Naive thymus-derived CD4-positive, alpha-beta T cell (primary cell): ENCODE measurements around the gene IBA57. TPM values are rescaled to one million over a fixed set of nuclear protein-coding genes. Genes with fewer than 3 reads are reported as not detected.

Source experiments
- ATAC-seq: fragments of 150-1000 bp; cut with Tn5 transposase; 2 replicates; pipeline ENCODE4 v1.10.0; 2021; ENCODE audit warnings: mild to moderate bottlenecking, moderate library complexity
- CTCF ChIA-PET: fragments of 350-600 bp; sonication (Branson Sonifier 250); formaldehyde crosslinking; loops from one replicate; lab custom pipeline; 2021; ENCODE audit warnings: antibody characterized with exemption; lab: Charles Lee
- POLR2A ChIA-PET: fragments of 350-600 bp; sonication (Branson Sonifier 250); formaldehyde crosslinking; loops from one replicate; lab custom pipeline; 2021; ENCODE audit warnings: antibody characterized with exemption, inconsistent platforms; lab: Charles Lee
- DNase-seq, 9 donors: peaks; one replicate each; pipeline versions ENCODE4 v3.0.0 to v3.0.0-alpha.2; 2020 to 2022; ENCODE audit warnings: mixed read lengths in 1 of 9
- H3K27ac ChIP-seq: one replicate; pipeline ENCODE4 v1.7.0; 2013; ENCODE audit warnings: mild to moderate bottlenecking, low read depth, low read length, moderate library complexity
- H3K27me3 ChIP-seq, 2 donors: one replicate each; pipeline ENCODE4 v1.7.0; 2013; ENCODE audit warnings: low read length in 2 of 2, mild to moderate bottlenecking in 2 of 2, moderate library complexity in 2 of 2; ENCODE audit not compliant: control insufficient read depth in 2 of 2, insufficient read depth in 2 of 2
- H3K36me3 ChIP-seq, 3 experiments: 1 replicate in 2 of 3; 2 replicates in 1 of 3; pipeline ENCODE4 v1.7.0; 2013; ENCODE audit warnings: low read length in 3 of 3, mild to moderate bottlenecking in 3 of 3, moderate library complexity in 1 of 3; ENCODE audit not compliant: insufficient read depth in 3 of 3, control insufficient read depth in 2 of 3
- H3K4me1 ChIP-seq, 2 donors: one replicate each; pipeline ENCODE4 v1.7.0; 2013; ENCODE audit warnings: low read length in 2 of 2, mild to moderate bottlenecking in 2 of 2, moderate library complexity in 1 of 2; ENCODE audit not compliant: control insufficient read depth in 2 of 2, insufficient read depth in 2 of 2
- H3K4me3 ChIP-seq: 2 replicates; pipeline ENCODE4 v1.7.0; 2013; ENCODE audit warnings: mild to moderate bottlenecking, low read length
- H3K9me3 ChIP-seq, 3 experiments: 1 replicate in 2 of 3; 2 replicates in 1 of 3; pipeline ENCODE4 v1.7.0; 2013; ENCODE audit warnings: low read length in 3 of 3; ENCODE audit not compliant: control insufficient read depth in 2 of 3
- H3K27ac Mint-ChIP-seq, 9 donors: one replicate each; pipeline ENCODE4 v1.8.0; 2020 to 2022; ENCODE audit warnings: mixed read lengths in 9 of 9, mild to moderate bottlenecking in 8 of 9, moderate library complexity in 5 of 9, inconsistent platforms in 2 of 9
- H3K27me3 Mint-ChIP-seq, 5 donors: one replicate each; pipeline ENCODE4 v1.8.0; 2021 to 2022; ENCODE audit warnings: mixed read lengths in 5 of 5, mild to moderate bottlenecking in 1 of 5
- H3K36me3 Mint-ChIP-seq, 5 donors: one replicate each; pipeline ENCODE4 v1.8.0; 2020 to 2022; ENCODE audit warnings: mixed read lengths in 5 of 5, mild to moderate bottlenecking in 3 of 5, inconsistent platforms in 1 of 5
- H3K4me1 Mint-ChIP-seq, 7 donors: one replicate each; pipeline ENCODE4 v1.8.0; 2020 to 2022; ENCODE audit warnings: mixed read lengths in 7 of 7, mild to moderate bottlenecking in 3 of 7, inconsistent platforms in 1 of 7
- H3K4me3 Mint-ChIP-seq, 10 donors: one replicate each; pipeline ENCODE4 v1.8.0; 2020 to 2022; ENCODE audit warnings: mild to moderate bottlenecking in 10 of 10, mixed read lengths in 10 of 10, moderate library complexity in 6 of 10, inconsistent platforms in 2 of 10
- H3K9me3 Mint-ChIP-seq, 11 donors: one replicate each; pipeline ENCODE4 v1.8.0; 2020 to 2022; ENCODE audit warnings: mixed read lengths in 11 of 11, mild to moderate bottlenecking in 4 of 11, inconsistent platforms in 1 of 11, moderate library complexity in 1 of 11
- intact Hi-C, 2 donors: fragments of 100-400 bp; cut with micrococcal nuclease; formaldehyde crosslinking; loops; one replicate each; pipeline ENCODE4 v1.15.1; 2023
- polyA plus RNA-seq, 2 donors: library from polyadenylated mRNA; unstranded; fragments of 300-500 nt; fragmentation: Illumina TruSeq; gene quantifications; one replicate each; pipeline ENCODE4 v1.2.3, GENCODE V29; 2021
- total RNA-seq, 6 experiments: library from RNA in 5 of 6; stranded (reverse) in 5 of 6; gene quantifications; 1 replicate in 5 of 6; 2 replicates in 1 of 6; pipeline ENCODE4 v1.2.3 and lab custom pipeline; 2021 to 2026

Gene IBA57
- total and polyA plus RNA-seq, 7 experiments from 2014 or later: 5.4 to 17.1 (median 10.2) TPM

GRCh38 chr1:228190182-228190581 is 24.6 kb downstream of the IBA57 start:
- CTCF ChIA-PET: no interaction called here
- H3K27ac ChIP-seq: no peak overlapping the region
- no peak for ATAC-seq
- peaks cover 0 to 17% of the 10 kb centered on the region in 2 donors for H3K4me1 ChIP-seq
- H3K9me3 ChIP-seq: no peaks in the 10 kb centered on the region
- Mint-ChIP-seq H3K27me3 (peaks cover 0 to 2% (median 0%) of the 10 kb centered on the region in 5 donors), H3K4me1 (peaks cover 5 to 11% (median 7%) of the 10 kb centered on the region in 7 donors), H3K9me3 (no peaks in the 10 kb centered on the region), H3K27ac (no peak overlapping the region), H3K36me3 (peaks cover 0 to 2% (median under 1%) of the 10 kb centered on the region in 5 donors), H3K4me3 (no peak overlapping the region)
- POLR2A ChIA-PET: no interaction called here
- no peak for DNase-seq
- intact Hi-C loops: no loop called here
- no peak overlapping the region for H3K4me3 ChIP-seq
- H3K36me3 ChIP-seq: no peaks in the 10 kb centered on the region
- H3K27me3 ChIP-seq: no peaks in the 10 kb centered on the region

- Mint-ChIP-seq H3K4me3 (no peak overlapping the region), H3K27ac (no peak overlapping the region), H3K9me3 (no peaks in the 10 kb centered on the region), H3K36me3 (peaks cover 0 to 6% (median 2%) of the 10 kb centered on the region in 5 donors), H3K4me1 (peaks cover 2 to 7% (median 3%) of the 10 kb centered on the region in 7 donors), H3K27me3 (peaks cover 0 to 2% (median 0%) of the 10 kb centered on the region in 5 donors)
- H3K4me3 ChIP-seq: no peak overlapping the region
- no peaks in the 10 kb centered on the region for H3K36me3 ChIP-seq
- CTCF ChIA-PET: no interaction called here
- no peaks in the 10 kb centered on the region for H3K9me3 ChIP-seq
- no peak overlapping the region for H3K27ac ChIP-seq
- no peak for DNase-seq
- POLR2A ChIA-PET: no interaction called here
- intact Hi-C loops: no loop called here
- peaks cover 0 to 11% of the 10 kb centered on the region in 2 donors for H3K4me1 ChIP-seq
- ATAC-seq: no peak
- no peaks in the 10 kb centered on the region for H3K27me3 ChIP-seq
Observed at GRCh38 chr1:228190778-228191177, 25.2 kb downstream of the IBA57 start.

DNA sequence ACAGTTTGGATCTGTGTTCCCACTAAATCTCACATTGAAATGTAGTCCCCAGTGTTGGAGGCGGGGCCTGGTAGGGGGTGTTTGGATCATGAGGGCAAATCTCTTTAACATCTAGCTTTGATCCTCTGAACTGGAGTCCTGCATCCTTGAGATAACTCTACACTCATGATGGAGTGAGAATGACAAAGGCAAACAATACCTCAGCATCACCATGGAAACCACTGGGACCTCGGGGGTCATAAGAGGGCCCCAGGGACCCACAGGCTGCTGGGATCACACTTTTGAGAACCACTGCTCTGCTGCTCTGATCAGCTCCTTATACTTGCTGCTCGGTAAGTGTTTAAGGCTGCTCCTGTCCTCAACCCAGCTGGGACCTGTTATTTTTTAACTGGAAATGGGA is 28.8 kb downstream of the IBA57 start:
- intact Hi-C loops: no loop called here
- Histone ChIP-seq H3K4me1 (no peaks in the 10 kb centered on the region), H3K27ac (no peak overlapping the region), H3K4me3 (no peak overlapping the region), H3K36me3 (no peaks in the 10 kb centered on the region), H3K9me3 (peaks cover 0 to 7% (median 0%) of the 10 kb centered on the region in 3 experiments), H3K27me3 (no peaks in the 10 kb centered on the region)
- Mint-ChIP-seq H3K27ac (no peak overlapping the region), H3K9me3 (peaks cover 0 to 15% (median 7%) of the 10 kb centered on the region in 11 donors), H3K4me3 (no peak overlapping the region), H3K27me3 (no peaks in the 10 kb centered on the region), H3K4me1 (no peaks in the 10 kb centered on the region), H3K36me3 (peaks cover 7 to 21% (median 15%) of the 10 kb centered on the region in 5 donors)
- CTCF ChIA-PET: no interaction called here
- DNase-seq: no peak
- no peak for ATAC-seq
- POLR2A ChIA-PET: no interaction called here

DNA sequence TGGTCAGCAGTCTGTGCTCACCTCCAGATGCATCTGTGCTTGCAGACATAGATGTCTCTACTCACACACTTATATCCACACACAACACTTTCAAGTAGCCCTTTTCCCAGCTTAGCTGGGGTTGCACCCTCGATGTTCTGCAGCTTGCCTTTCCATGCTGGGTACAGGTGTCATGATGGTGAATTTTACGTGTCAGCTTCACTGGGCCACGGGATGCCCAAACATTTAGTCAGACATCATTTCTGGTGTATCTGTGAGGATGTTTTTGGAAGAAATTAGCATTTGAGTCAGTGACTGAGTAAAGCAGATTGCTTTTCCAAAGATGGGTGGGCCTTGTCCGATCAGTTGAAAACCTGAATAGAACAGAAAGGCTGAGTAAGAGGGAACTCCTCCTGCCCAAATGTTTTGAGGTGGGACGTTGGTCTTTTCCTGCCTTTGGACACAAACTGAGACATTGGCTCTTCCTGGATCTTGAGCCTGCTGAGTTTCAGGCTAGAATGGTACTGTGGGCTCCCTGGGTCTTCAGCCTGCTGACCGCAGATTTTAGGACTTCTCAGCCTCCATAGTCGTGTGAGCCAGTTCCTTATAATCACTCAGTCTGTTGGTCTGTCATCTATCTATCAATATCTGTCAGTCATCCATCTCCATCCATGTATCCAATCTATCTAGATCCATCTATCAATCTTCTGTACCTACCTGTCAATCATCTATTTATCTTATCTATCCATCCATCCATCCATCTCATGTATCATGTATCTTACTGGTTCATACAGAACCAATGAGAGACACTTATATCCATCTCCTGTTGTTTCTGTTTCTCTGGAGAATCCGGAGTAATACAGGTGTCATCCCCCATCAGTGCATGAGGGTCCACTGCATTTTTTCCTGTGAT is 29.6 kb downstream of the IBA57 start:
- Mint-ChIP-seq H3K4me1 (no peaks in the 10 kb centered on the region), H3K4me3 (no peak overlapping the region), H3K27ac (no peak overlapping the region), H3K9me3 (peaks cover 0 to 20% (median 10%) of the 10 kb centered on the region in 11 donors), H3K36me3 (peaks cover 9 to 24% (median 18%) of the 10 kb centered on the region in 5 donors), H3K27me3 (no peaks in the 10 kb centered on the region)
- no peak overlapping the region for H3K4me3 ChIP-seq
- intact Hi-C loops: no loop called here
- H3K4me1 ChIP-seq: no peaks in the 10 kb centered on the region
- no peaks in the 10 kb centered on the region for H3K27me3 ChIP-seq
- no peaks in the 10 kb centered on the region for H3K36me3 ChIP-seq
- ChIA-PET POLR2A (no interaction called here), CTCF (no interaction called here)
- H3K9me3 ChIP-seq: peaks cover 0 to 11% (median 0%) of the 10 kb centered on the region in 3 experiments
- H3K27ac ChIP-seq: no peak overlapping the region
- ATAC-seq (no peak), DNase-seq (no peak)

DNA sequence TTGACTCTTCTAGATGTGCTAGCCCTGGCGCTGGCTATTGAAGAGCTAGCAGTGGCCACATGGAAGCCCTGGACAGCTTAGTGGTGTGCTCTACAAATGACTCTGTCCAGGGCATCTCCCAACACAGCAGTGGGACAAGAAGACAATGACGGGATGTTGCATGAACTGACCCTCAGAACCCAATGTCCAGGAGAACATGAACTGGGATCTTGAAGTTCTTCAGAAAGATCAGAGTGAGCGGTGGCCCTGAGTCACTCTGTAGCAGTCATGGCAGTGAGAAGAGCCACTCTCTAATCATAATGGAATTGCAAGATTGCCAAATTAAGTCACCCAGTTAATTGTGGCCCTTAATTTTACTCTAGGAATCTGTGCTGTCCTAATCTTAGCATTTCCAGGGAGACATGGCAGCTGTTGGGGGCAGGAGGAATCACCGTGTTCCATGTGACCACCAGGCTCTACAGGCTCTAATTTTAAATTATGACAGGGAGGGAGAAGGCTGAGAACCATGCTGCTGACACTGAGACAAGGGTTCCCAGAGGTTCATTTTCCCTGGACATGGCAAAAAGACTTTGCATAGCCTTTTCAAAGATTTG is 32.0 kb downstream of the IBA57 start:
- no peak for ATAC-seq

DNA sequence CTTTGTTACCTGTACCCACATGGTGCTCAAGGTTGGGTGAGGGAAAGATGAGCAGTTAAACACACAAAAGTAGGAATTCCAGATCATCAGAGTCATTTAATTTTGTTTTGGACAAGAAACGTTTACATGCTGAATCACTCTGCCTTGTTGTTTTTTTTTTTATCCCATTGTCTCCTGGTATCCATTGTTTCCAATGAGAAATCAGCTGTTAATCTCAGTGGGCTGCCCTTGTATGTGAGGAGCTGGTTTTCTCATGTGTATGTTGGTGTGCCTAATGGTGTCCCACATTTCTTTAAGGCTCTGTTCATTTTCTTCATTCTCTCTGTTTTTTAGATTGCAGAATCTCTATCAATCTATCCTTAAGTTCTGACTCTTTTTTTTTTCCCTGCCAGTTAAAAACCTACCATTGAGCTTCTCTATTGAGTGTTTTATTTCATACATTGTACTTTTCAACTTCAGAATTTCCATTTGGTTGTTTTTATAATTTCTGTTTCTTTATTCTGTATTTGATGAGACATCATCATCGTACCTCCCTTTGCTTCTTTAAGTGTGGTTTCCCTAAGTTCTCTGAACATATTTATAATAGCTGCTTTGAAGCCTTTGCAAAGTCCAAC is 33.5 kb downstream of the IBA57 start:
- H3K9me3 ChIP-seq: peaks cover 0 to 11% (median 0%) of the 10 kb centered on the region in 3 experiments

More for the DNA sequence above, 32.0 kb downstream of the IBA57 start:
- H3K4me3 ChIP-seq: no peak overlapping the region
- ChIA-PET POLR2A (no interaction called here), CTCF (no interaction called here)
- no peaks in the 10 kb centered on the region for H3K27me3 ChIP-seq
- peaks cover 3 to 23% (median 11%) of the 10 kb centered on the region in 11 donors for H3K9me3 Mint-ChIP-seq
- no peak overlapping the region for H3K4me3 Mint-ChIP-seq
- peak overlapping the region in 1 of 9 donors; percentile 37 for H3K27ac Mint-ChIP-seq
- H3K4me1 Mint-ChIP-seq: no peaks in the 10 kb centered on the region
- H3K27me3 Mint-ChIP-seq: peaks cover 0 to 6% (median 3%) of the 10 kb centered on the region in 5 donors
- peaks cover 0 to 11% (median 0%) of the 10 kb centered on the region in 3 experiments for H3K9me3 ChIP-seq
- H3K27ac ChIP-seq: no peak overlapping the region
- H3K36me3 ChIP-seq: no peaks in the 10 kb centered on the region
- DNase-seq: no peak
- H3K36me3 Mint-ChIP-seq: peaks cover 9 to 30% (median 23%) of the 10 kb centered on the region in 5 donors
- no peaks in the 10 kb centered on the region for H3K4me1 ChIP-seq
- intact Hi-C loops: no loop called here

More for the DNA sequence above, 33.5 kb downstream of the IBA57 start:
- H3K4me3 Mint-ChIP-seq: no peak overlapping the region
- H3K27me3 Mint-ChIP-seq: peaks cover 0 to 17% (median 6%) of the 10 kb centered on the region in 5 donors
- H3K36me3 Mint-ChIP-seq: peaks cover 9 to 30% (median 23%) of the 10 kb centered on the region in 5 donors
- peak overlapping the region in 1 of 9 donors; percentile 46 for H3K27ac Mint-ChIP-seq
- no peaks in the 10 kb centered on the region for H3K4me1 ChIP-seq
- H3K4me3 ChIP-seq: no peak overlapping the region
- peaks cover 3 to 23% (median 11%) of the 10 kb centered on the region in 11 donors for H3K9me3 Mint-ChIP-seq
- H3K4me1 Mint-ChIP-seq: no peaks in the 10 kb centered on the region
- no peak for ATAC-seq
- no peak for DNase-seq
- CTCF ChIA-PET: no interaction called here
- no peak overlapping the region for H3K27ac ChIP-seq
- no peaks in the 10 kb centered on the region for H3K36me3 ChIP-seq
- intact Hi-C loops: no loop called here
- H3K27me3 ChIP-seq: no peaks in the 10 kb centered on the region
- POLR2A ChIA-PET: no interaction called here
